Panc1 (cell line): Measurements from ENCODE around the gene GPC1.

Source experiments
- POLR2AphosphoS5 ChIP-seq: IDR thresholded peaks from 2 replicates; pipeline ENCODE4 v1.6.1; 2012; ENCODE audit warnings: mild to moderate bottlenecking, low read depth, low read length, moderate library complexity
- TF ChIP-seq, protein P1 (sequence below): fragments of 450-650 bp; IDR thresholded peaks from 2 replicates; pipeline ENCODE4 v1.5.1; 2017; ENCODE audit warnings: mild to moderate bottlenecking

DNA sequence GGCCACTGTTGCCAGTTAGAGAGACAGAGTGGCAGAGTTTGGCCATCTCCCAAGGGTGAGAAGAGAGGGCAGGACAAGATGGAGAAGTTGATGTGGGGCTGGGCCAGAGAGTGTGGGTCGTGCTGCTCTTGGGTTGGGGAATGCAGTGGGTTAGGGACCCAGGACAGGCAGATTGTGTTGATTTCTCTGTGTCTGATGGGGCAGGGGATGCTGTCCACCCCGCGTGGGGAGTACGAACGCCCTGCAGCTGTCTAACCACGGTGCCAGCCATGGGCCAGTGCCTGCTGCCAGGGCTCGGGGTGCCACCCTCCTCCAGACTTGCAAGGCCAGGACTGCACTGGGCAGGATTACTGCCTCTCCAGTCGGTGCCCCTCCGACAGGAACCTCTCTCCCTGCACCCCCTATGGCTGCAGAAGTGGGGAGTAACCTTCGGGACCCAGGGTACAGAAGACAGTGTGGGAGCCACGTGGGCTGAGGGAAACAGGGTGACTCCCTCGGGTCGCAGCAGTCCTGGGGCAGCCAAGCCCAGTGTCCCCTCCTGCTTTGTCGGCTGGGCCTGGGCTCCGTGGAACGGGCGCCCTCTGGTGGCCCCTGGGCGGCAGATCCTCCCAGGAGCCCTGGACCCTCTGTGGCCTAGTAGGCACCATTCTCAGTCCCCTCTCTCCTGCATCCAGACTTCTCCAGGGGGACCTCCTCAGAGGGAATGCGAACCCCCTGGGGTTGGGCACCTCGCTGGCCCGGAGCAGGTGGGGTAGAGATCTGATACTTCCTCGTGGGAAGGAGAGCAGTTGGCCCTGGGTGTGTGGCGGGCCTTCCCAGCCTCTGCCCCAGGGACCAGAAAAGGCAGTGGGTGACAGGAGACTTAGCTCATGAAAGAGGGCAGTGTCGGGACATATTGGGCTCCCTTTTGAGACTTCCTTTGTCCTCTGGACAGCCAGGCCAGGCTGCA, 2.7 kb downstream of the GPC1 start:
- TF ChIP-seq, protein P1, sequence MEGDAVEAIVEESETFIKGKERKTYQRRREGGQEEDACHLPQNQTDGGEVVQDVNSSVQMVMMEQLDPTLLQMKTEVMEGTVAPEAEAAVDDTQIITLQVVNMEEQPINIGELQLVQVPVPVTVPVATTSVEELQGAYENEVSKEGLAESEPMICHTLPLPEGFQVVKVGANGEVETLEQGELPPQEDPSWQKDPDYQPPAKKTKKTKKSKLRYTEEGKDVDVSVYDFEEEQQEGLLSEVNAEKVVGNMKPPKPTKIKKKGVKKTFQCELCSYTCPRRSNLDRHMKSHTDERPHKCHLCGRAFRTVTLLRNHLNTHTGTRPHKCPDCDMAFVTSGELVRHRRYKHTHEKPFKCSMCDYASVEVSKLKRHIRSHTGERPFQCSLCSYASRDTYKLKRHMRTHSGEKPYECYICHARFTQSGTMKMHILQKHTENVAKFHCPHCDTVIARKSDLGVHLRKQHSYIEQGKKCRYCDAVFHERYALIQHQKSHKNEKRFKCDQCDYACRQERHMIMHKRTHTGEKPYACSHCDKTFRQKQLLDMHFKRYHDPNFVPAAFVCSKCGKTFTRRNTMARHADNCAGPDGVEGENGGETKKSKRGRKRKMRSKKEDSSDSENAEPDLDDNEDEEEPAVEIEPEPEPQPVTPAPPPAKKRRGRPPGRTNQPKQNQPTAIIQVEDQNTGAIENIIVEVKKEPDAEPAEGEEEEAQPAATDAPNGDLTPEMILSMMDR: peak; percentile 98
- TF ChIP-seq POLR2AphosphoS5: no peak
